Neural cell (in vitro differentiated cells): ENCODE measurements around the gene WRNIP1. TPM values are rescaled to one million over a fixed set of nuclear protein-coding genes. Genes with fewer than 3 reads are reported as not detected.

ENCODE experiments used
- H2AFZ ChIP-seq: fragments of 200-600, 300-800 bp; sonication (generic), shearing (Covaris generic); 2 replicates; pipeline ENCODE4 v1.6.0; 2014; ENCODE audit warnings: low read depth, mild to moderate bottlenecking, antibody characterized with exemption, low read length, moderate library complexity
- H3F3A ChIP-seq: fragments of 200-600 bp; shearing (Covaris generic); 2 replicates; pipeline ENCODE4 v1.6.1; 2016; ENCODE audit warnings: mild to moderate bottlenecking, moderate library complexity, mixed read lengths, antibody characterized with exemption, low read length; ENCODE audit not compliant: insufficient read depth, poor library complexity, severe bottlenecking
- H3K27ac ChIP-seq: fragments of 200-600, 300-800 bp; sonication (generic), shearing (Covaris generic); 2 replicates; pipeline ENCODE4 v1.5.1; 2014; ENCODE audit warnings: mild to moderate bottlenecking, low read length, moderate library complexity
- H3K27me3 ChIP-seq: fragments of 300-800, 200-600 bp; sonication (generic), shearing (Covaris generic); 2 replicates; pipeline ENCODE4 v1.6.0; 2014; ENCODE audit warnings: mild to moderate bottlenecking, low read depth, low read length, moderate library complexity; ENCODE audit not compliant: insufficient read depth
- H3K36me3 ChIP-seq: fragments of 300-800, 200-600 bp; sonication (generic), shearing (Covaris generic); 2 replicates; pipeline ENCODE4 v1.5.1; 2014; ENCODE audit warnings: mild to moderate bottlenecking, antibody characterized with exemption, low read length, moderate library complexity; ENCODE audit not compliant: insufficient read depth
- H3K4me2 ChIP-seq: fragments of 300-800, 200-600 bp; sonication (generic), shearing (Covaris generic); 2 replicates; pipeline ENCODE4 v1.6.0; 2014; ENCODE audit warnings: mild to moderate bottlenecking, low read length
- H3K4me3 ChIP-seq: fragments of 300-800, 200-600 bp; sonication (generic), shearing (Covaris generic); 2 replicates; pipeline ENCODE4 v1.5.1; 2014; ENCODE audit warnings: mild to moderate bottlenecking, low read length, moderate library complexity
- H3K79me2 ChIP-seq: fragments of 200-600 bp; shearing (Covaris generic); replicated peaks from 2 replicates; pipeline ENCODE4 v1.6.0; 2014; ENCODE audit warnings: mild to moderate bottlenecking, low read length, moderate library complexity; ENCODE audit not compliant: insufficient read depth
- H3K9ac ChIP-seq: fragments of 300-800, 200-600 bp; sonication (generic), shearing (Covaris generic); 2 replicates; pipeline ENCODE4 v1.6.1; 2016; ENCODE audit warnings: mild to moderate bottlenecking, low read length, mixed read lengths
- H3K9me2 ChIP-seq: fragments of 200-600 bp; shearing (Covaris generic); 2 replicates; pipeline ENCODE4 v1.6.1; 2016; ENCODE audit warnings: mild to moderate bottlenecking, low read length, mixed read lengths; ENCODE audit not compliant: insufficient read depth
- H3K9me3 ChIP-seq: fragments of 200-600, 300-800 bp; sonication (generic), shearing (Covaris generic); 2 replicates; pipeline ENCODE4 v1.6.1; 2016; ENCODE audit warnings: mild to moderate bottlenecking, mixed run types, low read length, moderate library complexity, mixed read lengths
- H4K20me1 ChIP-seq: fragments of 200-600 bp; shearing (Covaris generic); 2 replicates; pipeline ENCODE4 v1.6.1; 2016; ENCODE audit warnings: mild to moderate bottlenecking, mixed run types; ENCODE audit not compliant: insufficient read depth
- EP300 ChIP-seq: fragments of 450-650 bp; conservative IDR thresholded peaks from 2 replicates; pipeline ENCODE4 v1.6.1; 2014; ENCODE audit warnings: antibody characterized with exemption, mild to moderate bottlenecking, moderate library complexity; ENCODE audit not compliant: poor library complexity, severe bottlenecking
- EZH2 ChIP-seq: fragments of 200-600, 300-800 bp; shearing (Covaris generic), sonication (generic); IDR thresholded peaks from 2 replicates; pipeline ENCODE4 v1.6.1; 2014; ENCODE audit warnings: antibody characterized with exemption, low read length, borderline replicate concordance, mild to moderate bottlenecking; ENCODE audit not compliant: insufficient read depth, poor library complexity, severe bottlenecking
- MXI1 ChIP-seq: fragments of 450-650 bp; conservative IDR thresholded peaks from 2 replicates; pipeline ENCODE4 v1.6.1; 2014; ENCODE audit warnings: antibody characterized with exemption, mild to moderate bottlenecking; ENCODE audit not compliant: poor library complexity, severe bottlenecking
- POLR2AphosphoS5 ChIP-seq: IDR thresholded peaks from 2 replicates; pipeline ENCODE4 v1.6.1; 2012
- REST ChIP-seq: IDR thresholded peaks from 2 replicates; pipeline ENCODE4 v1.6.1; 2012; ENCODE audit warnings: borderline replicate concordance
- SMC3 ChIP-seq: fragments of 450-650 bp; conservative IDR thresholded peaks from 2 replicates; pipeline ENCODE4 v1.6.1; 2014; ENCODE audit warnings: antibody characterized with exemption, mild to moderate bottlenecking, moderate library complexity; ENCODE audit not compliant: poor library complexity
- TAF1 ChIP-seq: IDR thresholded peaks from 2 replicates; pipeline ENCODE4 v1.6.1; 2012; ENCODE audit warnings: low read depth
- polyA plus RNA-seq: library from polyadenylated mRNA; depleted of rRNA; stranded (reverse); fragments of >200 nt; gene quantifications from 2 replicates; pipeline ENCODE4 v1.2.3, GENCODE V29; 2014
- TF ChIP-seq, protein P1 (sequence below): fragments of 450-650 bp; IDR thresholded peaks from 2 replicates; pipeline ENCODE4 v1.5.1; 2014; ENCODE audit warnings: antibody characterized with exemption, mild to moderate bottlenecking, moderate library complexity; ENCODE audit not compliant: poor library complexity, severe bottlenecking

The WRNIP1 gene
- polyA plus RNA-seq, 1 donor from 2014 or later: 93.7 TPM

DNA sequence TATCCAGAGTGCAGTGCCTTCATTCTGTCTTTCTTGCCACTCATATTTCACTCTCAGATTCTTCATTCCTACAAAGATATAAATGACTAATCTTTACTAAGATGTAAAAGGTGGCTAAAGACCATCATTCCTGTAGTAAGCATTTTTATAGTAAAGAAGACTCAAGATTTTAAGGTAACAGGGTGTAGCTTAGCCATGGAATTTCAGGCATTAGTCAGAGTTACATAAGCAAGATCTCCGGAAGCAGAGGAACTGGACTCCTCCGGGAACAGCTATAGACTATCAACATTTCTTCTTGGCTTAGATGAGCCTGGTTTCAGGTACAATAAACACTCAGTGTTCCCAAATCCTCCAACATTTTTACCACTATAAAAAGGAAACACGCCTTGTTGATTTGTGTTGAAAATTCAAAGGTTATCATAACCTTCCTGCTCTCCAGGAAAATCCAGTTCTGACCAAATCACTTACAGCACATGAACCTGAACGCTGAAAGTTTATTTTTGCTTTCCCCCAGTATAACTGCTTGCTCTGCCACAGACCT lies 52.8 kb downstream of the WRNIP1 start:
- Histone ChIP-seq H3K4me3 (peak overlapping the region; percentile 37), H2AFZ (no peak overlapping the region), H3K27me3 (no peaks in the 10 kb centered on the region), H4K20me1 (no peaks in the 10 kb centered on the region), H3K27ac (peak overlapping the region; percentile 48), H3K4me2 (peak overlapping the region; percentile 53), H3F3A (no peaks in the 10 kb centered on the region), H3K9ac (peak overlapping the region; percentile 17), H3K9me2 (no peaks in the 10 kb centered on the region), H3K79me2 (no peaks in the 10 kb centered on the region), H3K9me3 (no peaks in the 10 kb centered on the region), H3K36me3 (no peaks in the 10 kb centered on the region)
- TF ChIP-seq MXI1 (no peak), SMC3 (no peak), POLR2AphosphoS5 (no peak), EZH2 (no peak), TAF1 (no peak)
- TF ChIP-seq, protein P1, sequence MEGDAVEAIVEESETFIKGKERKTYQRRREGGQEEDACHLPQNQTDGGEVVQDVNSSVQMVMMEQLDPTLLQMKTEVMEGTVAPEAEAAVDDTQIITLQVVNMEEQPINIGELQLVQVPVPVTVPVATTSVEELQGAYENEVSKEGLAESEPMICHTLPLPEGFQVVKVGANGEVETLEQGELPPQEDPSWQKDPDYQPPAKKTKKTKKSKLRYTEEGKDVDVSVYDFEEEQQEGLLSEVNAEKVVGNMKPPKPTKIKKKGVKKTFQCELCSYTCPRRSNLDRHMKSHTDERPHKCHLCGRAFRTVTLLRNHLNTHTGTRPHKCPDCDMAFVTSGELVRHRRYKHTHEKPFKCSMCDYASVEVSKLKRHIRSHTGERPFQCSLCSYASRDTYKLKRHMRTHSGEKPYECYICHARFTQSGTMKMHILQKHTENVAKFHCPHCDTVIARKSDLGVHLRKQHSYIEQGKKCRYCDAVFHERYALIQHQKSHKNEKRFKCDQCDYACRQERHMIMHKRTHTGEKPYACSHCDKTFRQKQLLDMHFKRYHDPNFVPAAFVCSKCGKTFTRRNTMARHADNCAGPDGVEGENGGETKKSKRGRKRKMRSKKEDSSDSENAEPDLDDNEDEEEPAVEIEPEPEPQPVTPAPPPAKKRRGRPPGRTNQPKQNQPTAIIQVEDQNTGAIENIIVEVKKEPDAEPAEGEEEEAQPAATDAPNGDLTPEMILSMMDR: no peak

DNA sequence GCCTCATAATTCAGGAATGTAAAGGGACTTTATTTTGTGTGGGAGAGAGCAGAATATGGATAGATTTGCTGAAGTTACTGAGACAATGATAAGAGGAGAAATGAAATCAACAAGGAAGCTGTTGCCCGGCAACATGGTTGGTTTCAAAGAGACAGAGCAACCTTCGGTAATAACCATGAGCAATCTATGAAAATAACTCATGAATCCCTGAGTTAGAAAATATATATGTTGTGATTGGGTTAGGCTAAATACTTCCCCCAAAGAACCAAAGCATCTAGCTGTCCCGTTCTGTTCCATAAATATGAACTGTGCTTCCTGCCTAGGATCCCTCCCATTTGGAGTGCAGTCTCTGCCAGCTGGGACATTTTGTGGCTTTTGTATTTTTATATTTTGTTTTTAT lies 53.4 kb downstream of the WRNIP1 start:
- TF ChIP-seq EP300 (peak; percentile 49), REST (peak; percentile 28)
- TF ChIP-seq, protein P1: no peak
- Histone ChIP-seq H3K27ac (peak overlapping the region; percentile 48), H3K9ac (peak overlapping the region; percentile 17), H3K4me2 (peak overlapping the region; percentile 53), H3K27me3 (no peaks in the 10 kb centered on the region), H4K20me1 (no peaks in the 10 kb centered on the region), H3K9me3 (no peaks in the 10 kb centered on the region), H3K36me3 (no peaks in the 10 kb centered on the region), H2AFZ (no peak overlapping the region), H3K9me2 (no peaks in the 10 kb centered on the region), H3K4me3 (peak overlapping the region; percentile 37), H3F3A (no peaks in the 10 kb centered on the region), H3K79me2 (no peaks in the 10 kb centered on the region)
